ENCODE measurements around the gene DOP1A. TPM values are rescaled to one million over a fixed set of nuclear protein-coding genes. Genes with fewer than 3 reads are reported as not detected.

Gene DOP1A
- total RNA-seq, 1 experiment from 2014 or later = 17.0 TPM

- no peak for DNase-seq
- H2BK12ac ChIP-seq (ENCODE audit: insufficient read length, low read depth, low read length) = no peak overlapping the region
- Mint-ChIP-seq H3K9me3 (no peaks in the 10 kb centered on the region), H3K4me1 (no peaks in the 10 kb centered on the region; a peak in 1 of 4 replicates), H3K36me3 (ENCODE audit: insufficient read depth in 1 of 3, low read depth in 3 of 3) (peaks cover 0 to 25% (median 5%) of the 10 kb centered on the region in 3 experiments; a peak in 3 of 7 replicates), H3K27ac (no peak overlapping the region; a peak in 1 of 7 replicates), H3K4me3 (no peak overlapping the region), H3K27me3 (ENCODE audit: low read depth) (no peaks in the 10 kb centered on the region)
- H2BK120ac ChIP-seq (ENCODE audit: low read depth, low read length, poor library complexity, severe bottlenecking) = no peak overlapping the region
- no peak overlapping the region for H2AFZ ChIP-seq (ENCODE audit: low read length)
- H3K79me2 ChIP-seq (ENCODE audit: insufficient read depth, low read length) = no peaks in the 10 kb centered on the region
- no peaks in the 10 kb centered on the region for H4K20me1 ChIP-seq (ENCODE audit: control insufficient read depth, insufficient read depth, insufficient read length)
- H4K91ac ChIP-seq (ENCODE audit: insufficient read length, low read depth, low read length) = no peak overlapping the region
- TF ChIP-seq CTCF (conservative IDR thresholded peaks at IDR 0.05) = no peak
- H3K4me1 ChIP-seq (ENCODE audit: insufficient read depth, low read length) = no peaks in the 10 kb centered on the region
- H3K4ac ChIP-seq (ENCODE audit: low read depth, low read length) = no peak overlapping the region
- no peak overlapping the region for H2AK5ac ChIP-seq (ENCODE audit: insufficient read length, low read length)
- no peak overlapping the region for H2BK15ac ChIP-seq (ENCODE audit: low read depth, low read length)
- H3K23me2 ChIP-seq (ENCODE audit: insufficient read length, low read depth, low read length, poor library complexity, severe bottlenecking) = no peaks in the 10 kb centered on the region
- H3K4me2 ChIP-seq (ENCODE audit: insufficient read depth, insufficient read length, low read length) = no peak overlapping the region
- no peak overlapping the region for H4K5ac ChIP-seq (ENCODE audit: insufficient read length, low read depth, low read length)
- H3K27ac ChIP-seq (ENCODE audit: insufficient read length, low read depth, low read length) = no peak overlapping the region
- H2BK5ac ChIP-seq (ENCODE audit: insufficient read length, low read length) = no peak overlapping the region
- H3K27me3 ChIP-seq (ENCODE audit: insufficient read depth, low read length) = no peaks in the 10 kb centered on the region; the same call in 1 of the 2 replicates
- no peaks in the 10 kb centered on the region for H3K9me3 ChIP-seq (ENCODE audit: control insufficient read depth, low read depth, low read length)
- WGBS (ENCODE audit: extremely low coverage, insufficient read length, low lambda C conversion rate) = no CpG with 5 or more reads among the region's 2 CpGs
- H3K56ac ChIP-seq (ENCODE audit: insufficient read length, low read depth, low read length) = no peak overlapping the region
- no peak overlapping the region for H3K9ac ChIP-seq (ENCODE audit: extremely low read depth, insufficient read length, low read length)
- H2BK20ac ChIP-seq (ENCODE audit: low read depth, low read length, poor library complexity, severe bottlenecking) = no peak overlapping the region
- H3K23ac ChIP-seq (ENCODE audit: insufficient read length, low read depth, low read length) = no peak overlapping the region
- H3K18ac ChIP-seq (ENCODE audit: insufficient read length, low read depth, low read length) = no peak overlapping the region
- no peak overlapping the region for H4K8ac ChIP-seq (replicated peaks; ENCODE audit: insufficient read length, low read depth, low read length)
- H3T11ph ChIP-seq (ENCODE audit: low read length) = no peak overlapping the region
- H3K14ac ChIP-seq (ENCODE audit: insufficient read depth, low read length) = no peak overlapping the region
- no peaks in the 10 kb centered on the region for H3K79me1 ChIP-seq (ENCODE audit: insufficient read depth, low read depth, low read length, poor library complexity, severe bottlenecking)
Measured at GRCh38 chr6:83151114-83151513, 83.6 kb downstream of the DOP1A start.

Data from H9 (cell line).